Hepatocyte (in vitro differentiated cells): Measurements from ENCODE around the gene PHACTR3. TPM values are rescaled to one million over a fixed set of nuclear protein-coding genes. Genes with fewer than 3 reads are reported as not detected.

Experiments
- DNase-seq: peaks from one replicate; pipeline ENCODE4 v3.0.0-alpha.2; 2016; ENCODE audit warnings: low spot score
- H2AFZ ChIP-seq: fragments of 200-600 bp; sonication (generic); 2 replicates; pipeline ENCODE4 v1.6.0; 2016; ENCODE audit warnings: antibody characterized with exemption, mild to moderate bottlenecking
- H3K27ac ChIP-seq: fragments of 200-600 bp; sonication (generic); 2 replicates; pipeline ENCODE4 v1.5.1; 2016; ENCODE audit warnings: mild to moderate bottlenecking
- H3K27me3 ChIP-seq: fragments of 200-600 bp; sonication (generic); 2 replicates; pipeline ENCODE4 v1.6.1; 2016
- H3K36me3 ChIP-seq: fragments of 200-600 bp; sonication (generic); replicated peaks from 2 replicates; pipeline ENCODE4 v1.5.1; 2016; ENCODE audit warnings: low read depth; ENCODE audit not compliant: insufficient read depth
- H3K4me1 ChIP-seq: fragments of 200-600 bp; sonication (generic); 2 replicates; pipeline ENCODE4 v1.5.1; 2016; ENCODE audit warnings: mild to moderate bottlenecking, moderate library complexity; ENCODE audit not compliant: insufficient read depth
- H3K4me2 ChIP-seq: fragments of 200-600 bp; sonication (generic); 2 replicates; pipeline ENCODE4 v1.6.0; 2016
- H3K4me3 ChIP-seq: fragments of 200-600 bp; sonication (generic); 2 replicates; pipeline ENCODE4 v1.5.1; 2016; ENCODE audit warnings: mild to moderate bottlenecking
- H3K79me2 ChIP-seq: fragments of 200-600 bp; sonication (generic); 2 replicates; pipeline ENCODE4 v1.6.0; 2017; ENCODE audit warnings: mild to moderate bottlenecking
- H3K9me2 ChIP-seq: fragments of 200-600 bp; sonication (generic); replicated peaks from 2 replicates; pipeline ENCODE4 v1.6.0; 2017; ENCODE audit warnings: mild to moderate bottlenecking; ENCODE audit not compliant: insufficient read depth
- H3K9me3 ChIP-seq: fragments of 200-600 bp; sonication (generic); 2 replicates; pipeline ENCODE4 v1.5.1; 2016; ENCODE audit warnings: low read depth, mild to moderate bottlenecking
- H4K20me1 ChIP-seq: fragments of 200-600 bp; sonication (generic); 2 replicates; pipeline ENCODE4 v1.6.0; 2016; ENCODE audit warnings: mild to moderate bottlenecking; ENCODE audit not compliant: insufficient read depth, poor library complexity, severe bottlenecking
- CTCF ChIP-seq: fragments of 200-600 bp; sonication (generic); IDR thresholded peaks from 2 replicates; pipeline ENCODE4 v1.5.1; 2016; ENCODE audit warnings: antibody characterized with exemption, mild to moderate bottlenecking; ENCODE audit not compliant: poor library complexity
- EZH2 ChIP-seq: fragments of 200-600 bp; sonication (generic); IDR thresholded peaks from 2 replicates; pipeline ENCODE4 v1.6.1; 2016; ENCODE audit warnings: antibody characterized with exemption, mild to moderate bottlenecking, borderline replicate concordance
- EZH2phosphoT487 ChIP-seq: fragments of 200-600 bp; sonication (generic); IDR thresholded peaks from one replicate; pipeline ENCODE4 v1.6.1; 2018; ENCODE audit warnings: antibody characterized with exemption, mild to moderate bottlenecking, low read depth, moderate library complexity; ENCODE audit not compliant: unreplicated experiment, severe bottlenecking
- WGBS: methylation state at CpG from one replicate; pipeline ENCODE4 v1.1.6; 2016; ENCODE audit warnings: low lambda C conversion rate; ENCODE audit errors: missing lambda C conversion rate; 5-methylcytosine and 5-hydroxymethylcytosine counted together
- polyA plus RNA-seq: library from polyadenylated mRNA; unstranded; fragments of >200 nt; fragmentation: Nextera tagmentation; extraction: Ambion mirVana; gene quantifications from 2 replicates; pipeline ENCODE4 v1.2.1, GENCODE V29; 2016
- total RNA-seq: library from RNA; depleted of rRNA; stranded (reverse); fragments of >200 nt; gene quantifications from 2 replicates; pipeline ENCODE4 v1.2.3, GENCODE V29; 2014

Gene PHACTR3
- total and polyA plus RNA-seq, 2 experiments from 2014 or later: 5.2 to 7.5 TPM

- H3K27me3 ChIP-seq: peaks cover 49% of the 10 kb centered on the region
- H3K4me1 ChIP-seq: no peaks in the 10 kb centered on the region
- H3K9me2 ChIP-seq: no peaks in the 10 kb centered on the region
- H3K9me3 ChIP-seq: no peaks in the 10 kb centered on the region
- no peak for DNase-seq
- no peaks in the 10 kb centered on the region for H3K36me3 ChIP-seq
- no peak overlapping the region for H3K4me3 ChIP-seq
- no peak overlapping the region for H3K4me2 ChIP-seq
- WGBS: 57% methylated on average over 8 of the region's 8 CpGs
- no peak overlapping the region for H3K27ac ChIP-seq
- no peak overlapping the region for H2AFZ ChIP-seq
- H3K79me2 ChIP-seq: no peaks in the 10 kb centered on the region
- TF ChIP-seq EZH2 (no peak), CTCF (no peak), EZH2phosphoT487 (no peak)
- H4K20me1 ChIP-seq: no peaks in the 10 kb centered on the region
These were observed 24.0 kb upstream of the PHACTR3 start for GRCh38 chr20:59580146-59580946.

- Histone ChIP-seq H3K4me1 (no peaks in the 10 kb centered on the region), H3K27ac (no peak overlapping the region), H3K9me3 (no peaks in the 10 kb centered on the region), H3K9me2 (no peaks in the 10 kb centered on the region), H3K4me2 (no peak overlapping the region), H2AFZ (no peak overlapping the region), H3K79me2 (no peaks in the 10 kb centered on the region), H3K36me3 (no peaks in the 10 kb centered on the region), H4K20me1 (no peaks in the 10 kb centered on the region), H3K27me3 (peaks cover 43% of the 10 kb centered on the region), H3K4me3 (no peak overlapping the region)
- 68% methylated on average over 9 of the region's 9 CpGs for WGBS
- no peak for TF ChIP-seq EZH2phosphoT487
- TF ChIP-seq EZH2: no peak
- no peak for TF ChIP-seq CTCF
- DNase-seq: no peak
These were observed 23.3 kb upstream of the PHACTR3 start for GRCh38 chr20:59580991-59581401.

GRCh38 chr20:59581993-59582679, 22.2 kb upstream of the PHACTR3 start:
- H3K4me3 ChIP-seq: no peak overlapping the region
- WGBS: 76% methylated on average over 13 of the region's 13 CpGs
- H4K20me1 ChIP-seq: no peaks in the 10 kb centered on the region
- no peak for DNase-seq
- no peaks in the 10 kb centered on the region for H3K36me3 ChIP-seq
- no peak overlapping the region for H2AFZ ChIP-seq
- TF ChIP-seq EZH2 (no peak), EZH2phosphoT487 (no peak), CTCF (no peak)
- no peak overlapping the region for H3K4me2 ChIP-seq
- no peaks in the 10 kb centered on the region for H3K4me1 ChIP-seq
- H3K27me3 ChIP-seq: peaks cover 31% of the 10 kb centered on the region
- no peak overlapping the region for H3K27ac ChIP-seq
- H3K9me2 ChIP-seq: no peaks in the 10 kb centered on the region
- H3K9me3 ChIP-seq: no peaks in the 10 kb centered on the region
- H3K79me2 ChIP-seq: no peaks in the 10 kb centered on the region
